Left lung (tissue), 10 donors: ENCODE data around the gene XXYLT1. TPM values are rescaled to one million over a fixed set of nuclear protein-coding genes. Genes with fewer than 3 reads are reported as not detected.

ENCODE experiments used
- ATAC-seq: fragments of 200-7000 bp; cut with Tn5 transposase; one replicate; pipeline ENCODE4 v1.9.1; 2020; ENCODE audit warnings: moderate library complexity
- DNase-seq, 4 donors: peaks; one replicate each; pipeline ENCODE4 v3.0.0-alpha.2; 2013 to 2020
- H3K27ac ChIP-seq, 2 donors: fragments of 200-600 bp; sonication (generic) in 1 of 2; one replicate each; pipeline versions ENCODE4 v1.5.0 to v1.8.0; 2020 to 2021
- H3K27me3 ChIP-seq, 2 donors: fragments of 200-600 bp; sonication (generic) in 1 of 2; one replicate each; pipeline versions ENCODE4 v1.5.0 to v1.8.0; 2020 to 2021
- H3K36me3 ChIP-seq, 2 donors: fragments of 200-600 bp; sonication (generic) in 1 of 2; one replicate each; pipeline versions ENCODE4 v1.5.0 to v1.8.0; 2020 to 2021
- H3K4me1 ChIP-seq, 2 donors: fragments of 200-600 bp; one replicate each; pipeline ENCODE4 v1.8.0; 2021
- H3K4me3 ChIP-seq, 2 donors: fragments of 200-600 bp; sonication (generic) in 1 of 2; one replicate each; pipeline versions ENCODE4 v1.5.0 to v1.8.0; 2020 to 2021; ENCODE audit warnings: mild to moderate bottlenecking in 1 of 2
- H3K9me3 ChIP-seq, 2 donors: fragments of 200-600 bp; sonication (generic) in 1 of 2; one replicate each; pipeline versions ENCODE4 v1.5.0 to v1.8.0; 2020 to 2021
- intact Hi-C, 2 donors: fragments of 100-400 bp; cut with DNase I; formaldehyde crosslinking; loops; one replicate each; pipeline versions ENCODE4 v1.11.2 to v1.14.2; 2022
- polyA plus RNA-seq, 6 donors: library from polyadenylated mRNA; unstranded; fragments of 120-200 nt; gene quantifications; one replicate each; pipeline ENCODE4 v1.2.1, GENCODE V29; 2013; ENCODE audit not compliant: insufficient read length in 6 of 6
- total RNA-seq, 2 donors: library from RNA; stranded (reverse); fragmentation: NEBNext Ultra II Directional; extraction: Animal tissue kit (Norgen Biotek cat#: 25700); gene quantifications; one replicate each; pipeline ENCODE4 v1.2.1, GENCODE V29; 2021
- TF ChIP-seq, protein P1 (sequence below), 2 donors: fragments of 200-600 bp; sonication (generic) in 1 of 2; IDR thresholded peaks; one replicate each; pipeline versions ENCODE4 v1.5.0 to v1.8.0; 2021; ENCODE audit warnings: antibody characterized with exemption in 2 of 2
- donor health status: DM: no; HTN: yes; CAD: no.
- donor health status: DM: no; HTN: no; CAD: no.

Gene XXYLT1
- total and polyA plus RNA-seq, 8 donors = 11.3 to 31.1 (median 25.5) TPM

DNA sequence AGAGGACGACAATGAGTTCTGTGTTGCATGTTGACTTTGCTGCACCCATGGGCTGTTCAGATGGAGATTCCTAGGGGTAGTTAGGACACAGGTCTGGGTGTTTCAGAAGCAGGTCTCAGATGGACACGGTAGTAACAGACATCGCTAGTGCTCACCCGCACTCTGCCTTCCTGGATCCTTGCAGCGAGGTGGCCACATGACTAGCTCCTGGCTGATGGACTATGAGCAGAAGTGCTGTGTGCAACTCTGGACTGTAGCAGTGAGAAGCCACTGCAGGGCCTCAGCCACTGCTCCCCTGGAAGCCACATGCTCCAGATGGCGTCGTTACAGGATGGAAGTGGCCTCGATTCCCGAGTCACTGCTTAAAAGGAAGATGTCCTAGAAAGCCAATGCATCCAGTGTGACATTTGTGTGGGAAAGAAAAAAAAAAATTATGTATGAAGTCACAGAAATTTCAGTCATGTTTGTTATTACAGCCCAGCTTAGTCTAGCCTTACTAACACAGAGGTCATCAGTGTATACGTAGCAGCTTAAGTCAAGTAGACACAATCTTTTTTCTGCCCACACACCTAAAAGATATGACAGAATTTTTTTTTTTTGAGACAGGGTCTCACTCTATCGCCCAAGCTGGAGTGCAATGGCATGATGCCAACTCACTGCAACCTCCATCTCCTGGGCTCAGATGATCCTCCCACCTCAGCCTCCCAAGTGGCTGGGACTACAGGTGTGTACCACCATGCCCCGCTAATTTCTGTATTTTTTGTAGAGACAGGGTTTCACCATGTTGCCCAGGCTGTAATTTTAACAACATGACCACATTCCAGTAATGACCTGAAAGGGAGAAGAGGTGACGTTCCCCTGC is 95.3 kb downstream of the XXYLT1 start:
- TF ChIP-seq, protein P1, sequence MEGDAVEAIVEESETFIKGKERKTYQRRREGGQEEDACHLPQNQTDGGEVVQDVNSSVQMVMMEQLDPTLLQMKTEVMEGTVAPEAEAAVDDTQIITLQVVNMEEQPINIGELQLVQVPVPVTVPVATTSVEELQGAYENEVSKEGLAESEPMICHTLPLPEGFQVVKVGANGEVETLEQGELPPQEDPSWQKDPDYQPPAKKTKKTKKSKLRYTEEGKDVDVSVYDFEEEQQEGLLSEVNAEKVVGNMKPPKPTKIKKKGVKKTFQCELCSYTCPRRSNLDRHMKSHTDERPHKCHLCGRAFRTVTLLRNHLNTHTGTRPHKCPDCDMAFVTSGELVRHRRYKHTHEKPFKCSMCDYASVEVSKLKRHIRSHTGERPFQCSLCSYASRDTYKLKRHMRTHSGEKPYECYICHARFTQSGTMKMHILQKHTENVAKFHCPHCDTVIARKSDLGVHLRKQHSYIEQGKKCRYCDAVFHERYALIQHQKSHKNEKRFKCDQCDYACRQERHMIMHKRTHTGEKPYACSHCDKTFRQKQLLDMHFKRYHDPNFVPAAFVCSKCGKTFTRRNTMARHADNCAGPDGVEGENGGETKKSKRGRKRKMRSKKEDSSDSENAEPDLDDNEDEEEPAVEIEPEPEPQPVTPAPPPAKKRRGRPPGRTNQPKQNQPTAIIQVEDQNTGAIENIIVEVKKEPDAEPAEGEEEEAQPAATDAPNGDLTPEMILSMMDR (IDR thresholded peaks at IDR 0.05) = no peak
- DNase-seq (no peak), ATAC-seq (no peak)
- Histone ChIP-seq H3K27me3 (no peaks in the 10 kb centered on the region), H3K36me3 (no peaks in the 10 kb centered on the region), H3K4me1 (peaks cover 5 to 62% of the 10 kb centered on the region in 2 donors), H3K9me3 (no peaks in the 10 kb centered on the region), H3K27ac (no peak overlapping the region), H3K4me3 (no peak overlapping the region)
- intact Hi-C loops = no loop called here

DNA sequence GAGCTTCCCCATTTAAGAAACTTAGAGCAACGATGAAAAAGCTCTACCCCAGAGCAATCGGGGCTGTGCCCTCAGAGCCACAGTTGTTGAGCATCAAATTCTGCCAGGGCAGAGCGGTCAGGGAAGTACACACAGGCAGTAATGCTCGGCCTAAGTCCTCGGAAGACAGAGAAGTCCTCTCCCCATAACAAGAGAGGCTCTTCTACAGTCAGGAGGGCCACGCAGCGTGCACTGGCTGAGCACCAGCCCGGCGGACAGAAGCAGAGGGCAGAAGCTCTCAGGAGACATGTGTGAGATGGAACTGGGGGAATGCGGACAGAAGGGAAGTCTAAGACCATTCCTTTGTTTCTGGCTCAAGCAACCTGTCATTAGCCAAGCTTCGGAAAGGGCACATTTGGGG is 95.9 kb downstream of the XXYLT1 start:
- DNase-seq = no peak
- TF ChIP-seq, protein P1 (IDR thresholded peaks at IDR 0.05) = no peak

GRCh38 chr3:195173657-195174056 is 97.3 kb downstream of the XXYLT1 start:
- no peak for ATAC-seq
- Histone ChIP-seq H3K27ac (no peak overlapping the region), H3K27me3 (no peaks in the 10 kb centered on the region), H3K9me3 (no peaks in the 10 kb centered on the region), H3K36me3 (no peaks in the 10 kb centered on the region), H3K4me3 (no peak overlapping the region), H3K4me1 (peaks cover 2 to 42% of the 10 kb centered on the region in 2 donors)
- TF ChIP-seq, protein P1 (IDR thresholded peaks at IDR 0.05) = no peak
- intact Hi-C loops = no loop called here
- no peak for DNase-seq

More for the DNA sequence above, 95.9 kb downstream of the XXYLT1 start:
- H3K4me1 ChIP-seq = peaks cover 5 to 56% of the 10 kb centered on the region in 2 donors
- intact Hi-C loops = no loop called here
- H3K4me3 ChIP-seq = no peak overlapping the region
- no peak overlapping the region for H3K27ac ChIP-seq
- no peaks in the 10 kb centered on the region for H3K27me3 ChIP-seq
- no peaks in the 10 kb centered on the region for H3K36me3 ChIP-seq
- no peak for ATAC-seq
- no peaks in the 10 kb centered on the region for H3K9me3 ChIP-seq

DNA sequence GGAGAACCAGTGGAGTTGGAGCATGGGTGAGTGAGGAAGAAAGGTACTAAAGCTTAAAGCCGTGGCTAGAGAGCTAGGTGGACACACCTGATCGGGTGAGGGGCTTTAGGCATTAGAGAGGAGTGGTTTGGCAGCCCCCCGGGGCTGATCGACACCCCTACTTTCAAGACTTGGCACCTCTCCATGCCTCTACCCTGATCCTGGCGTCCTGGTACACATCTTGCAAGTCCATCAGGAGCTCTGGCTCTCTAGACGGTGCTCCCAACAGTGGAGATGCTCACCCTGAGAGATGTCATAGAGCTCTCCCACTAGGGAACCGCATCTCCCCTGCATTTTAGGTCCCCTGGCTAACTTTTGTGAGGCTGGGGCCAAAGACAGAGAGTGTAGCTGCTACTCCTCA is 98.1 kb downstream of the XXYLT1 start:
- ATAC-seq (no peak), DNase-seq (no peak)
- intact Hi-C loops = no loop called here
- Histone ChIP-seq H3K9me3 (no peaks in the 10 kb centered on the region), H3K36me3 (no peaks in the 10 kb centered on the region), H3K27me3 (no peaks in the 10 kb centered on the region), H3K4me1 (peaks cover 0 to 34% of the 10 kb centered on the region in 2 donors), H3K4me3 (no peak overlapping the region), H3K27ac (no peak overlapping the region)
- TF ChIP-seq, protein P1 (IDR thresholded peaks at IDR 0.05) = no peak

- TF ChIP-seq, protein P1 (IDR thresholded peaks at IDR 0.05) = no peak
- intact Hi-C loops = no loop called here
- DNase-seq = peak in 1 of 4 donors; percentile 76
Measured at GRCh38 chr3:195172039-195172684, 98.8 kb downstream of the XXYLT1 start.

More at GRCh38 chr3:195172039-195172684, 98.8 kb downstream of the XXYLT1 start:
- Histone ChIP-seq H3K27me3 (no peaks in the 10 kb centered on the region), H3K9me3 (no peaks in the 10 kb centered on the region), H3K27ac (peak overlapping the region in 1 of 2 donors; percentile 2), H3K4me3 (no peak overlapping the region), H3K36me3 (no peaks in the 10 kb centered on the region), H3K4me1 (peaks cover 0 to 30% of the 10 kb centered on the region in 2 donors)
- peak; percentile 51 for ATAC-seq
